22Rv1 (cell line): ENCODE results near the gene ABCA7.

Experiments
- H3K27ac ChIP-seq: fragments of 450-650 bp; 2 replicates; pipeline ENCODE4 v1.5.1; 2017
- CTCF ChIP-seq: fragments of 450-650 bp; IDR thresholded peaks from 2 replicates; pipeline ENCODE4 v1.5.1; 2017; ENCODE audit warnings: mild to moderate bottlenecking
- ZFX ChIP-seq: fragments of 450-650 bp; IDR thresholded peaks from 2 replicates; pipeline ENCODE4 v1.6.1; 2017; ENCODE audit warnings: antibody characterized with exemption, borderline replicate concordance

ABCA7 gene

GRCh38 chr19:1106841-1107660 is 67.1 kb downstream of the ABCA7 start:
- TF ChIP-seq CTCF (peak; percentile 43), ZFX (no peak)
- H3K27ac ChIP-seq = peak overlapping the region; percentile 98

DNA sequence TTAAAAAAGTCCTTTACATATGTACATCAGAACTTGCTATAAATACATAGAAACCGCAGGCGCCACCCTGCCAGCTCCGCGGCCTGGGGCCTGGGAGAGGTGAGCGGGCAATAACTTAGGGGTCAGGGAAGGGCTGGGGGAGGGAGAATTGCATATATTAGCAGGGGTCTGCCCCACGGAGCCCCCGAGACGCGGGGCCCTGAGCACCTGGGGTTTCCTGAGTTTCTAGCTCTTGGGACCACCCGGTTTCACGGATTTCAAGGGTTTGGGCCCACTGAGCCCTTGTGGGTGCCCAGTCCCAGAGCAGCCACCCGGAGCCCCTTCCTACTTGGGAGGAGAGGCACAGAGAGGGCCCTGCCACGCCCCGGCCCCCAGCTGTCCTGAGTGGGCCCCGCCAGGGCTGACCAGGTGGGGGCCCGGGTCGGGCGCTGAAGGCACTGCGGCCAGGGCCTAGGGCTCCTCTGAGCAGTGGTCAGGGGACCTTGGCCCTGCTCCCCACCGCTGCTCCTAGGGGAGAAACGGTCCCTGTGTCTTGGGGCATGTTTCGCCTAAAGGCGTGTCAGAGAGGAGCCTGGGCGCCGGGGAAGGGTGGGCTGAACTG is 67.9 kb downstream of the ABCA7 start:
- TF ChIP-seq ZFX = no peak
- no peak for TF ChIP-seq CTCF
- peak overlapping the region; percentile 98 for H3K27ac ChIP-seq

DNA sequence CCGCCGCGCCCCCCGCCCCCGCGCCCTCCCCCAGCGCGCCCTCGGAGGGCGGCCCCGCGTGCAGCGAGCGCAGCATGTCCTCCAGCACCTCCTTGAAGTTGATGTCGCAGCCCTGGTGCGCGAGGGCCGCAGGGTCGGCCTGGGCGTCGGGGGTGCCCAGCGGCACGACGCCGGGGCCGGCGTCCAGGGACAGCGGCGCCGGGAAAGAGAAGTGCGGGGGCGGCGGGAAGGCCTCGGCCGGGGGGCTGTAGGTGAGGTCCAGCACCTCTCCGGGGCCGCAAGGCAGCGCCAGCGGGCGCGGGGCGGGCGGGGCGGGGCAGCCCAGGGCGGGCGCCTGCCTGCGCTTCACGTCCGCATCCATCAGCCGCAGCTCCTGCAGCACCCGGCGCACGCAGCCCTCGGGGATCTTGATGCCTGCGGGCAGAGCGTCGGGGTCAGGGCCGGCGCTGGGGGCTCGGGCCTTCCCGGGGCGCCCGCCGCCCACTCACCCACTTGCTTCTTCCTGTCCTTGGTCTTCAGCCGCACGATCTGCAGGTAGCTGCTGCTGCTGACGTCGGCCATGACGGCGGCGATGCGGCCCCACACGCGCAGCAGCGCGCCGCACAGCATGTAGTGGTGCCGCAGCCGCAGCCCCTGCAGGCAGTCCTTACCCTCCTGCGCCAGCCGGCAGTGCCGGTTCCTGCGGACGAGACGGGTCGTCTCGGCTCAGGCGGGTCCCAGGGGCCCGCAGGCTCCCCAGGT is 68.6 kb downstream of the ABCA7 start:
- H3K27ac ChIP-seq = peak overlapping the region; percentile 98
- TF ChIP-seq CTCF (no peak), ZFX (no peak)

DNA sequence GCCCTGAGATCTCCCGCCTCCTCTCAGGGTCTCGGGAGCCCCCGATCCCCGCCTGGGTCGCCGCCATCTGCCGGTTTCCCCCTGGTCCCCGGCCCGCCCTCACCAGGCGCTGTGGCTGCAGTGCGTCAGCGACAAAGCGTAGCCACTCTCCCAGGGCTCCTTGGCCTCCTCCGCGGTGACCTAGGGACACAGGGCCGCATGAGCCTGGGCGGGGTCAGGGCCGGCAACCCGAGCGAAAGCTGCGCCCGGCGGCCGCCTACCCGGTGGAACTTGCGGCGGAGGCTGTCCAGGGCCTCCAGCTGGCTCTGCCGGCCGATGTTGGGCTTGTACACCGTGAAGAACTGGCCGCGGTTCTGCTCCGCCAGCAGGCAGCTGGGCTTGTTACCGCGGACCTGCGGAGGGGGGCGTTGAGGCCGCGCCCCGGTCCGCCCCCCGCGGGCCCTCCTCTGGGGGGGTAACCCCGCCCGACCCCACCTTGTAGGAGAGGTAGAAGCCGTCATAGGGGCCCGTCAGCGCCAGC is 69.2 kb downstream of the ABCA7 start:
- TF ChIP-seq CTCF (no peak), ZFX (no peak)

DNA sequence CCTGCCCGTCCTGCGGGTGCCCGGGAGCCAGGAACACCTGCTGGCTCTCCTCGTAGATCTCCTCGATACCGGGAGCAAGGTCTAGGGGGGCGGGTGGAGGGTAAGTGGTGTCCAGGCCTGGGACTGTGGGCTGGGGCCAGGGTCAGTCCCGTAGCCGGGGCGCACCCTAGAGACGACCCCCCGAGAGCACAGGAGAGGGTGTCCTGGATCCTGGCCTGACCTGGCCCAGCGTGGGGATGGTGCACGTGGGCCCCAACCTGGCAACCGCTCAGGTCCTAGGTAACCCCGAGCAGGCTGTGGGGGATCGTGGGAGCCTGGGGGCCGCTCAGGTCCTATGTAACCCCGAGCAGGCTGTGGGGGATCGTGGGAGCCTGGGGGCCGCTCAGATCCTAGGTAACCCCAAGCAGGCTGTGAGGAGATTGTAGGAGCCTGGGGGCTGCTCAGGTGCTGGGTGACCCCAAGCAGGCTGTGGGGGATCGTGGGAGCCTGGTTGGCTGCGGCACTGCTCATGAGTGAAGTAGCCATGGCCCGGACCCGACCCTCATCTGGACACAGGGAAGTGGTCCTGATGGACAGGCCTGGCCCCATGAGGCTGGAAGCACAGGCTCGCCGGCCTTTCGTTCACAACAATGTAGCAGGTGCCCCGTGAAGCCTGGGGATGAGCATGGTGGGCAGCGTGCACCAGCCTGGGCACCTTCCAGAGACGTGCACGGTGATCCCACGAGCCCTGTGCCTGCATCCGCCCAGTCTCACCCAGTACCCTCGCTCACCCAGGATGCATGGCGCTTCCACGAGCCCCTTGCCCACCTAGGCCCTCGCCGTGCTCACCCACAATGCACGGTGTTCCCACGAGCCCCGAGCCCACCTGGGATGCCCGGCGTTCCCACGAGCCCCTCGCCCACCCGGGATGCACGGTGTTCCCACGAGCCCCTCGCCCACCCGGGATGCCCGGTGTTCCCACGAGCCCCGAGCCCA is 70.1 kb downstream of the ABCA7 start:
- TF ChIP-seq CTCF = no peak
- no peak for TF ChIP-seq ZFX
- H3K27ac ChIP-seq = peak overlapping the region; percentile 98

More for the DNA sequence above, 69.2 kb downstream of the ABCA7 start:
- peak overlapping the region; percentile 98 for H3K27ac ChIP-seq

GRCh38 chr19:1110809-1111640 is 71.1 kb downstream of the ABCA7 start:
- TF ChIP-seq ZFX (no peak), CTCF (no peak)
- H3K27ac ChIP-seq = peak overlapping the region; percentile 98
